HCT116 (cell line): Measurements from ENCODE around the gene ADGRA1.

Experiments
- CTCF ChIP-seq, 3 experiments: fragments of 200-600 bp in 1 of 3; sonication (generic) in 1 of 3; IDR thresholded peaks in 2 of 3; conservative IDR thresholded peaks in 1 of 3; 2 replicates each; pipeline ENCODE4 v1.5.1; 2012 to 2017; ENCODE audit warnings: low read depth in 2 of 3, low read length in 2 of 3, antibody characterized with exemption in 1 of 3, borderline replicate concordance in 1 of 3, control low read depth in 1 of 3, mild to moderate bottlenecking in 1 of 3, mixed read lengths in 1 of 3, mixed run types in 1 of 3, moderate library complexity in 1 of 3; ENCODE audit not compliant: insufficient read depth in 1 of 3
- EZH2 ChIP-seq: fragments of 200-600 bp; sonication (generic); IDR thresholded peaks from 2 replicates; pipeline ENCODE4 v1.6.1; 2017; ENCODE audit warnings: antibody characterized with exemption, mixed run types
- POLR2A ChIP-seq: IDR thresholded peaks from 2 replicates; pipeline ENCODE4 v1.7.0; 2011; ENCODE audit warnings: borderline replicate concordance; ENCODE audit not compliant: insufficient read depth, insufficient read length; ENCODE audit errors: extremely low read depth
- POLR2AphosphoS5 ChIP-seq: IDR thresholded peaks from 2 replicates; pipeline ENCODE4 v1.6.1; 2011; ENCODE audit warnings: mild to moderate bottlenecking, low read depth, low read length, moderate library complexity
- REST ChIP-seq: IDR thresholded peaks from 2 replicates; pipeline ENCODE4 v1.6.1; 2012; ENCODE audit warnings: low read depth
- TCF7L2 ChIP-seq: IDR thresholded peaks from 2 replicates; pipeline ENCODE4 v1.7.0; 2011; ENCODE audit warnings: borderline replicate concordance, inconsistent platforms; ENCODE audit not compliant: insufficient read depth, insufficient read length; ENCODE audit errors: extremely low read depth

- TF ChIP-seq POLR2AphosphoS5 = no peak
- no peak for TF ChIP-seq CTCF (IDR thresholded peaks at IDR 0.05 in 2 of 3, conservative IDR thresholded peaks at IDR 0.05 in 1 of 3; ENCODE audit: borderline replicate concordance in 1 of 3, insufficient read depth in 1 of 3, low read depth in 2 of 3, low read length in 2 of 3)
- TF ChIP-seq REST = no peak
- no peak for TF ChIP-seq EZH2
- no peak for TF ChIP-seq POLR2A
- TF ChIP-seq TCF7L2 = no peak
Observed at GRCh38 chr10:133162910-133163856, 75.5 kb downstream of the ADGRA1 start.
